Fibroblast of lung (primary cell): ENCODE data around the gene MTRFR.

Experiments used
- CTCF ChIP-seq, 2 donors: IDR thresholded peaks in 1 of 2; conservative IDR thresholded peaks in 1 of 2; 1 replicate in 1 of 2; 2 replicates in 1 of 2; pipeline ENCODE4 v1.5.1; 2011 to 2012; ENCODE audit warnings: low read length in 2 of 2, control low read depth in 1 of 2, inconsistent platforms in 1 of 2, low read depth in 1 of 2, mild to moderate bottlenecking in 1 of 2
- EZH2 ChIP-seq: IDR thresholded peaks from 2 replicates; pipeline ENCODE4 v1.5.1; 2012; ENCODE audit warnings: low read length, control low read depth, mild to moderate bottlenecking; ENCODE audit errors: missing control alignments

- TF ChIP-seq EZH2 (no peak), CTCF (conservative IDR thresholded peaks at IDR 0.05 in 1 of 2, IDR thresholded peaks at IDR 0.05 in 1 of 2; ENCODE audit: low read depth in 1 of 2, low read length in 2 of 2) (no peak)
Measured at GRCh38 chr12:123258593-123258992, 25.4 kb downstream of the MTRFR start.
